Measurements from ENCODE around the gene LST1. TPM values are rescaled to one million over a fixed set of nuclear protein-coding genes. Genes with fewer than 3 reads are reported as not detected.

The LST1 gene
- total and polyA plus RNA-seq, 2 of the 8 experiments (the other 6 are each of a cell fraction or from before 2014, with no cell fraction given) = not detected

- Histone ChIP-seq H3K4ac (replicated peaks; ENCODE audit: insufficient read length, low read depth, low read length) (no peak overlapping the region), H2AK5ac (ENCODE audit: low read depth, low read length) (no peak overlapping the region), H3K23ac (ENCODE audit: insufficient read length) (no peak overlapping the region), H3K56ac (replicated peaks; ENCODE audit: insufficient read length, low read depth, low read length) (no peak overlapping the region), H3K18ac (ENCODE audit: extremely low read depth, low read length) (no peak overlapping the region), H2BK12ac (ENCODE audit: low read depth, low read length) (no peak overlapping the region), H3K23me2 (ENCODE audit: low read depth, low read length) (0 out of 2 replicates have a peak, but pooled peaks cover 2% of the 10 kb centered on the region), H3K79me2 (ENCODE audit: control insufficient read depth in 1 of 2, insufficient read depth in 2 of 2, low read length in 2 of 2) (no peaks in the 10 kb centered on the region), H2BK5ac (ENCODE audit: low read depth, low read length) (no peak overlapping the region), H4K5ac (ENCODE audit: insufficient read length, low read depth, low read length) (no peak overlapping the region), H3K4me3 (ENCODE audit: extremely low read depth in 1 of 4, insufficient read depth in 2 of 4, low read depth in 3 of 4, low read length in 4 of 4) (no peak overlapping the region), H2BK120ac (replicated peaks; ENCODE audit: low read depth, low read length) (no peak overlapping the region), H3K27ac (ENCODE audit: low read depth, low read length) (no peak overlapping the region), H4K91ac (replicated peaks; ENCODE audit: insufficient read length, low read length) (no peak overlapping the region), H2AFZ (ENCODE audit: low read length) (no peak overlapping the region), H2BK15ac (ENCODE audit: low read length) (no peak overlapping the region), H4K20me1 (replicated peaks in 1 of 2; ENCODE audit: control insufficient read depth in 1 of 2, insufficient read depth in 2 of 2, low read length in 2 of 2) (no peaks in the 10 kb centered on the region), H3K4me2 (ENCODE audit: insufficient read depth in 1 of 2, low read depth in 2 of 2, low read length in 2 of 2) (no peak overlapping the region), H3K4me1 (replicated peaks in 1 of 4; ENCODE audit: control insufficient read depth in 3 of 4, insufficient read depth in 4 of 4, low read length in 3 of 4) (peaks cover 0 to 5% (median 3%) of the 10 kb centered on the region in 4 experiments; a peak in 5 of 7 replicates), H3K79me1 (ENCODE audit: low read depth, low read length) (no peaks in the 10 kb centered on the region), H3K36me3 (ENCODE audit: control insufficient read depth in 2 of 4, insufficient read depth in 4 of 4, low read length in 3 of 4) (no peaks in the 10 kb centered on the region), H3K27me3 (replicated peaks in 1 of 4; ENCODE audit: control insufficient read depth in 3 of 4, extremely low read depth in 1 of 4, insufficient read depth in 3 of 4, low read length in 3 of 4) (no peaks in the 10 kb centered on the region; a peak in 2 of 7 replicates), H2BK20ac (ENCODE audit: low read length) (no peak overlapping the region), H3K14ac (ENCODE audit: insufficient read length) (no peak overlapping the region), H3K9me3 (ENCODE audit: insufficient read depth in 2 of 2, low read depth in 1 of 2, low read length in 1 of 2) (no peaks in the 10 kb centered on the region), H4K8ac (ENCODE audit: extremely low read depth, insufficient read depth, low read length) (no peak overlapping the region), H3K9ac (replicated peaks in 1 of 4; ENCODE audit: extremely low read depth in 1 of 4, low read depth in 3 of 4, low read length in 3 of 4) (no peak overlapping the region)
- 81% methylated on average over 9 of the region's 9 CpGs; no CpG with 5 or more reads in 1 of the 2 experiments for WGBS, 2 experiments (ENCODE audit: extremely low coverage in 1 of 2, insufficient coverage in 1 of 2, insufficient read length in 1 of 2, insufficient replicate concordance in 2 of 2, low coverage in 1 of 2, low lambda C conversion rate in 2 of 2, missing lambda C conversion rate in 1 of 2)
- POLR2A ChIA-PET (ENCODE audit: partially characterized antibody) = interaction anchor here (0.7 to 3.9 kb wide), 13 partner anchors 8 to 58 kb away, joined by 3 to 16 read pairs (median 4); partner anchors contain the start of genes ATP6V1G2, DDX39B, MCCD1 and NFKBIL1
- CTCF ChIA-PET (ENCODE audit: partially characterized antibody) = interaction anchor here (0.9 to 22.0 kb wide), 14 partner anchors 5 to 71 kb away, joined by 3 to 640 read pairs (median 7); partner anchors contain the start of genes AIF1, ATP6V1G2, LST1 and LTB
- no peak for DNase-seq (ENCODE audit: low read depth in 1 of 2, low spot score in 2 of 2)
- FAIRE-seq = no peak
- TF ChIP-seq SIN3A (conservative IDR thresholded peaks at IDR 0.05 in 1 of 2, IDR thresholded peaks at IDR 0.05 in 1 of 2; ENCODE audit: low read depth in 1 of 2, low read length in 2 of 2) = no peak
- TF ChIP-seq ZNF274 (IDR thresholded peaks at IDR 0.05; ENCODE audit: borderline replicate concordance, extremely low read depth, low read length) = no peak
- TF ChIP-seq MAFK (IDR thresholded peaks at IDR 0.05; ENCODE audit: low read depth, low read length) = no peak
- no peak for TF ChIP-seq POLR2A (IDR thresholded peaks at IDR 0.05; ENCODE audit: control extremely low read depth in 1 of 2, low read depth in 2 of 2, low read length in 2 of 2)
- no peak for TF ChIP-seq FOSL1 (IDR thresholded peaks at IDR 0.05; ENCODE audit: insufficient read depth, low read depth, low read length)
- TF ChIP-seq E2F6 (IDR thresholded peaks at IDR 0.05) = no peak
- no peak for TF ChIP-seq SP4 (IDR thresholded peaks at IDR 0.05; ENCODE audit: low read length)
- no peak for TF ChIP-seq EZH2 (IDR thresholded peaks at IDR 0.05; ENCODE audit: low read depth, low read length, severe bottlenecking)
- no peak for TF ChIP-seq TCF12 (IDR thresholded peaks at IDR 0.05; ENCODE audit: low read depth, low read length)
- no peak for TF ChIP-seq BCL11A (IDR thresholded peaks at IDR 0.05; ENCODE audit: low read depth in 2 of 2, low read length in 2 of 2)
- no peak for TF ChIP-seq TBP (IDR thresholded peaks at IDR 0.05; ENCODE audit: low read depth, low read length)
- TF ChIP-seq MAX (IDR thresholded peaks at IDR 0.05) = no peak
Observed at GRCh38 chr6:31586599-31587281, 663 bp downstream of the LST1 start.
